ENCODE data around the gene B3GAT3.

DNA sequence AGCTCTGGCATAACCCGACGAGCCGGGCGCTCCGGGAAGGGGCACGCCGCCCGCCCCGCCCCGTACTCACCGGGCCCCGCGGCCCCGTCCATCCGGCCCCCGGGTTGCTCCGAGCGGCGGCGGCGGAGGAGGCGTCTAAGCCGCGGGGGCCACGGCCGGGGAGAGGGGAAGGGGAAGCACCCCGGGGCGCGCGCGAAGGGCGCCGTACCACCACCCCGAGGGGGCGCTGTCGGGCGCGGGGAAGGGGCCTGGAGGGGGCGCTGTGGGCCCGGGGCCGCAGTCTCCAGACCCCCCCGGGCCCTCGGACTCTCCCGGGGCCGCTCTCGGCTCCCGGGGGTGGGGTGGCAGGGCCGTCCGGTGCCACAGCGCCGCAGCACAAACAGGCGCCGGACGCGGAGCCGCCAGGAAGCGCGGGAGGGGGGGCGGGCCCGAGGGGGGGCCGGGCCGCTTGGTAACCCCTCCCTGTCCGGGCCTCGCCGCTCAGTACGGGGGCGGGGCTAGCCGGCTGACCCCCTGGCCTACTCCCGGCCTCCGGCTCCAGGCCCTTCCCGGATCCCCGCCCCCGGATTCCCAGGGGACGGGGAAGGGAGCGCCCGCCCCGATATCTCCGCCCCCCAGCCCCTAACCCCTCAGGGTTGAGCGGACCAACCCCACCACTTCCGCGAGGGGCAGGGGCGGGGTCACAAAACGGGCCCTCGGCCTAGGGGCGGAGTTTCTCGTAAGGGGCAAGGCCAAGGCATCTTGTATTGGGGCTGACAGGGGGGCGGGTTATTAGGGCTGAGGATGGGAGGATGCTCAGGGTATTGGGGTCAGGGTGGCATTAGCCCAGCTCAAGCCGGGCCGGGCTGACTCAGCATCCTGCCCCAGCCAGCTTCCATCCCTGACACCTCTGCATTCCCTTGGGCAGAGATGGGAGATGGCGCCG, 9.2 kb downstream of the B3GAT3 start, which contains the start of the genes EML3 and ROM1:
- TF ChIP-seq, protein P1, sequence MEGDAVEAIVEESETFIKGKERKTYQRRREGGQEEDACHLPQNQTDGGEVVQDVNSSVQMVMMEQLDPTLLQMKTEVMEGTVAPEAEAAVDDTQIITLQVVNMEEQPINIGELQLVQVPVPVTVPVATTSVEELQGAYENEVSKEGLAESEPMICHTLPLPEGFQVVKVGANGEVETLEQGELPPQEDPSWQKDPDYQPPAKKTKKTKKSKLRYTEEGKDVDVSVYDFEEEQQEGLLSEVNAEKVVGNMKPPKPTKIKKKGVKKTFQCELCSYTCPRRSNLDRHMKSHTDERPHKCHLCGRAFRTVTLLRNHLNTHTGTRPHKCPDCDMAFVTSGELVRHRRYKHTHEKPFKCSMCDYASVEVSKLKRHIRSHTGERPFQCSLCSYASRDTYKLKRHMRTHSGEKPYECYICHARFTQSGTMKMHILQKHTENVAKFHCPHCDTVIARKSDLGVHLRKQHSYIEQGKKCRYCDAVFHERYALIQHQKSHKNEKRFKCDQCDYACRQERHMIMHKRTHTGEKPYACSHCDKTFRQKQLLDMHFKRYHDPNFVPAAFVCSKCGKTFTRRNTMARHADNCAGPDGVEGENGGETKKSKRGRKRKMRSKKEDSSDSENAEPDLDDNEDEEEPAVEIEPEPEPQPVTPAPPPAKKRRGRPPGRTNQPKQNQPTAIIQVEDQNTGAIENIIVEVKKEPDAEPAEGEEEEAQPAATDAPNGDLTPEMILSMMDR (IDR thresholded peaks at IDR 0.05): peak; percentile 22 to 96 (median 89)
- no peak for TF ChIP-seq POLR2A (IDR thresholded peaks at IDR 0.05)

All from thyroid gland (tissue), 4 donors.